Activated CD8-positive, alpha-beta memory T cell treated with anti-CD3 and anti-CD28 coated beads, Interleukin-2, amount 50 U/mL, for 24 hours (primary cell): ENCODE measurements around the gene ELMOD1.
"Not testable (repeated sequence)": the region's sequence is repeated elsewhere in the genome, so short reads cannot be mapped to it uniquely, and the experiment has no call there.

Experiments
- DNase-seq: peaks from one replicate; pipeline ENCODE4 v3.0.0-alpha.2; 2020; ENCODE audit errors: extremely low read depth

ELMOD1 gene

DNA sequence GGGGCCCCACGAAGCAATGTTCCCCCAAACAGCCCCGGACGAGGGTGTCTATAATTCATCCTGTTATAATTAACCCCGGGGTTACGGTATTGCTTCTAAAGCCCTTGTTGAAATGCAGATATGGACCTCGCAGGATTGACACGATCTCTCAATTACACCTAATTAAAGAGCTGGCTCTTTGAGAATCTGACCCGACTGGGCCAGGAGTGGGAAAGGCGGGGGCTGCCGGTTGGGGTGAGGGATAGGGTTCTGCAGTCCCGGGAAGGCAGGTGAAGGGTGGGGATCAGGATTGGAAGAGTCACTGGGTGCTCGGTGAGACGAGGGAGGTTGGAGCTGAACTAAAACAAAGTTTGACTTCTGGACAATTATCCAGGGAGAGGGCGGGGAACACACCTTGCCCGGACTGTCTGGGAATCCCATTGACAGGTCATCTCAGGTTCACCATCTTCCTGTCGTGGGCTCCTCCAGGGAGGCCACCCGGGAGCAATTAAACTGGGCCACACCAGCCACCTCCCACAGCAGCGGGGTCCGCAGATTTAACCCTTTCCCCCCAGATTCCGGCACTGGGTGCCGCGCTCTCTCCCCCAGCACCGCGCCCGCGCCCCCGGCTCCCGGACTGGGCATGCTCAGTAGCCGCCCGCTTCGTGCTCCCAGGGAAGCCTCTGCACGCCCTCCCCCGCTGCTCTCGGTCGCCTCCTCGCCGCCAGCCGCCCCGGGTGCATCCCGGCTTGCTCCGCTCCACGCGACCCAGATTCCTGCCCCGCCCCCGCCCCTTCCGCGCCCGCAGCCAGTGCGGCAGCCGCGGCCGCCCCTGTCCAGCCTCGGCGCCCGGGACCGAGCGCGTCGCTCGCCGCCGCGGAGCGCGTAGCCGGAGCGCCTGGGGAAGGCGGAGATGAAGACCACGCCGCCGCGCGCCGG lies at the start of gene ELMOD1:
ELMOD1 (plus strand) TSS at position 688 of the 918 bp plus-strand sequence. CDS start 27,043 bp downstream, outside the sequence.
- DNase-seq, result no peak

DNA sequence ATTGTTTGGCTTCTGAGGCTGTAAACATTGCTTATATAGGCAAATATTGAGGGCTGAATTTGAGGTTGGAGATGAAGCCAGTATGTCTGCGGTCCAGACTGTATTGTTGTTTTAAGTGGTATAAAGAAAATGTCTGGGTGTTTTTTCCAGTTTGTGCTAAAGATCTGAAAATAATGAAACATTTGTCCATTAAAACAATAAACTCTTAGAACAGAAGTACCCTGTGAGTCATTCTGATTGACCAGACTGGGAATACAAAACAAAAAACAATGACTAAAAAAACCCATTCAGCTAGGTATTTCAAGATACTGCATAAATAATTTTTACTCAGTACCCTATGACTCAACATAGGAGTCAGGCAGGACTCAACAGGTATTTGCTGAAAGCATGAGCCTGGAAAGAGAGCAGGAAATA lies 45.8 kb upstream of the ELMOD1 start:
- DNase-seq, result no peak

DNA sequence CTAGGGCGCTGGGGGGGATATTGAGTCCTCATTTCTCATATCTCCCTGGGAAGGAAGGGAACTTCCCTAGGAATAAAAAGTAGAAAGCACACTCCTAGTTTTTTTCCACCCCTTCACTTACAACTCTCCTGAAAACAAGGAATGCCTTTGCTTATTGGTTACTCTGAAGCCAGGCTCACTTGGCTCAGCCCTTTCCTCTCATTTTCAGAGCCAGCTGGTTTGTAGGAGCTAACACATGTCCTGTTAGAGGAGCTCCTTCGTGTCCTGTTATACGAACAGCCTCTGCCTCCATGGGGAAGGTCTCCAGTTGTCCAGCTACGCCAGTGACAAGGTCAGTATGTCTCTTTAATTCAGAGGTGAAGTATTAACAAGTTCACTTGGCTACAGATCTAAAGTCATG lies 43.0 kb upstream of the ELMOD1 start:
- DNase-seq, result no peak

DNA sequence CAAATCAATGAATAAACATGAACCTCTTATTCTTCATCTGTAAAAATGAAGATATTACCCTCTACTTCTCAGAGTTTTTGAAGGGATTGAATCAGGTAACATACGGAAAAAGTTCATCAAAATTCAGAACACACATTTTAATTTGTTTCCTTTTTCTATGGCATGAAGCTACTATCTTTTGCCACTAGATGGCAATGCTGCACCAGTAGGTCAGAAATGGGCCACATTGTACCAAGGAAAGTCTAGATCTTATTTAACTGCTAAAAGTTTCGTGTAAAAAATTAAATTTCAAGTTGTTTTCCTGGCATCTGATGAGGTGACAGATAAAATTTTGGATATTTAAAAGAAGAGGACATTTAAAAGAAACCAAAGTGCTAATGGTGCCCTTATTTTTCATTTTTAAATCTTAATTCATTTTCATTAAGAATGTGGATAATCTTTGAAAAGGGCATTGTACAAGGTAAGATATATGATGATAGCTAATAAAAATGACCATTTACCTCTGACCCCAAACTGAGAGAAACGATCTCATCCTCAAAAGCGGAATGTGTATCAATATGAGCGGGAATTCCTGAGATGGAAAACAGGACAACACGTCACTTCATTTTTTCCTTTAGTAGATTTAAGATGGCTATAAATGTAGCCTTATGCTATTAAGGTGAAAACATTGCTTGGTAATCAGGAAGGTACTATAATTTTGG lies 41.5 kb upstream of the ELMOD1 start:
- DNase-seq, result no peak

DNA sequence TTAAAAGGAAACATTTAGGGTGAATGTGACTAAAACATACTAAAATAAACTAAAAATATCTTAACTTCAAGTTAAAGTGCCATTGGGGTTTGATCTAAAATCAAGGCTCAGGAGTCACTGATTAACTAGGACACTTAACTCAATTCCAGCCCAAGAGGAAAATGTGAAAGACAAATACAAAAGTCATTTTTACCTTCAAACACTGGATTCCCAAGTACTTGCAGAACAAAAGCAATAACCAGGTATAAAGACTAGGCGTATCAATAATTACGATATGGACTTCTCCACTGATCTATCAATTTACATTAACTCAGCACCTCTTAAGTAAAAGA lies 41.0 kb upstream of the ELMOD1 start:
- DNase-seq, result no peak

DNA sequence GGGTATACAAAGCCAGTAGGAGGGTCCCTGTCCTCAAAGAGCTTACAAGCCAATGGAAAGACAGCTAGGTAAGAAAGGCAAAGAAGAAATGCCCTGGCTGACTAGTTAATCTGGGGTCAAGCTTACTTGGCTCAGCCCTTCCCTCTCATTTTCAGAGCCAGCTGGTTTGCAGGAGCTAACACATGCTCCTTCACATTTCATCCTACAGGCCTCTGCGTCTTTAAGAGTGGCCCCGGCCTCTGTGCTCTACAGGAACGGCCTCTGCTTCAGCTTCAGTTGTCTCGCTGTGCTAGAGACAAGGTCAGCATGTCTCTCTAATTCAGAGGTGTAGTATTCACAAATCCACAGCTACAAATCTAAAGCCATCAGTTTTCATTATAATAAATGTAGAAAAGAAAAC lies 40.6 kb upstream of the ELMOD1 start:
- no peak for DNase-seq

DNA sequence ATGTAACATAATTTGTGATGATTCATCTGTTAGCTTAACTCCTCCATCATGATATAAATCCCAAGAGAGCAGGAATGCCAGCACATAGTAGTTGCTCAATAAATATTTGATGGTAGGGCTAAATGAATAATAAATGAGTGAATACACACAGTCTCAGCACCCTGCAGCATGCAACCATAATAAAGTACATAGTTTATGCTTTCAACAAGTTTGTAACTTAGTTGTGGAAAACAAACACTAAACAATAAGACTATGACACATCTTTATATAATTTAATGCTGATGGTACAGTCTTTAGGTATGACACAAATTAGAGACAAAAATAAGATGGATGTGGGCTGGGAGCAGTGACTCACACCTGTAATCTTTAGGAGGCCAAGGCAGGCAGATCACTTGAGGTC lies 29.3 kb upstream of the ELMOD1 start:
- DNase-seq, result no peak

DNA sequence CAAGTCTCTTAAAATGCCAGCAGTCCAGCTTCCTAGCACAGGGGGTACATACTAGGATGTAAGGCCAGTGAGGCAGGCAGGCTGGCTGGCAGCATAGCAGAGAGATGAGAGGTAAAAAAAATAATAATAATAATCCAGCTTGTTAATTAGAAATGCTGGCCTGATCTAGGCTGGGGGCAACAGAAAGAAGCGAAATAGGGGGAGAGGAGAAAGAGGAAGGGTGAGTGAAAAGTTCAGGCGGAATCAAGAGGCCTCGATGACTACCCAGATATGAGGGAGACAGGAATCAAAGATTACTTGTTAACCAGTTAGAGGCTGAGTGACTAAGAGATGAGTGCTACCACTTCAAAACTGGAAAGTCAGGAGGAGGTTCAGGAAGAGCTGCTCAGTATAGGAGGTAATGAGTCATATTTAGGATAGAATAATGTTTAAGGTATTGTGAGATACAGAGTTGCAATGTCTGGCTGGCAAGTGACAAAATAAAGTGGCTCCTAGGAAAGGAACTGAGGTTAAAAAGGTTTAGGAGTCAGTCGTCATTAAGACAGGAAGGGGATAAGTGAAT lies 28.2 kb upstream of the ELMOD1 start:
- no peak for DNase-seq

DNA sequence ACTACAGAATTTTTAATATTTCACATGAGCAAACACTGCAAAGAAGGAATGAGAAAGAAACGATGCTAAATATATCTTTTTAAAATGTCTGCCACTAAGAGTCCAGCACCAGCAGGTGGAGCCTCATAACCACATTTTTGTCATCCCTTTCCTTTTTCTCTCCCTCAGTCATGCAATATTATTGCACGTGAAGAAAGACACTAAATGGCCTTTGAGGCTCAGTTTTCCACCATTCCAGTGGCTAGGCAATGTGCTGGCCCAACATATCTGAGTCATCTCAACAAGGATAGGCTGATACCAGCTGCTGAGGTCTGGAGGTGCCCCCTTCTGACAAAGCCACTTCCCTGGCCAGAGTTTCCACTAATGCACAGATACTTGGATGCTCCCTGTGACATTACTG lies 27.2 kb upstream of the ELMOD1 start:
- DNase-seq, result no peak

DNA sequence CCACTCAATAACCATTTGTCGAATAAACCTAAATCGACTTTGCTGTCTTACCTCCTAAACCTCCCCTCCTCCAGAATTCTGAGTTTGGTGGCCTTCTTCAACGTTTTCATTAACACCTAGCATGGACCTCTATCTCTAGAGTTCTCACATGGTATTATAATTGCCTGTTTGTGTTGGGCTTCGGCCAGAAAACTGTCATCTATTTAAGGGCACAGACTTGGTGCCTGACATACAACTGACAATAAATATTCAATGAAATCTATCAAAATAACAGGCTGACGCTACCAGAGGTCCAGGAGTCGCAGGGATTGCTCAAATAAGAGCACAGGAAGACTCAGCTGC lies 26.1 kb upstream of the ELMOD1 start:
- DNase-seq, result no peak

DNA sequence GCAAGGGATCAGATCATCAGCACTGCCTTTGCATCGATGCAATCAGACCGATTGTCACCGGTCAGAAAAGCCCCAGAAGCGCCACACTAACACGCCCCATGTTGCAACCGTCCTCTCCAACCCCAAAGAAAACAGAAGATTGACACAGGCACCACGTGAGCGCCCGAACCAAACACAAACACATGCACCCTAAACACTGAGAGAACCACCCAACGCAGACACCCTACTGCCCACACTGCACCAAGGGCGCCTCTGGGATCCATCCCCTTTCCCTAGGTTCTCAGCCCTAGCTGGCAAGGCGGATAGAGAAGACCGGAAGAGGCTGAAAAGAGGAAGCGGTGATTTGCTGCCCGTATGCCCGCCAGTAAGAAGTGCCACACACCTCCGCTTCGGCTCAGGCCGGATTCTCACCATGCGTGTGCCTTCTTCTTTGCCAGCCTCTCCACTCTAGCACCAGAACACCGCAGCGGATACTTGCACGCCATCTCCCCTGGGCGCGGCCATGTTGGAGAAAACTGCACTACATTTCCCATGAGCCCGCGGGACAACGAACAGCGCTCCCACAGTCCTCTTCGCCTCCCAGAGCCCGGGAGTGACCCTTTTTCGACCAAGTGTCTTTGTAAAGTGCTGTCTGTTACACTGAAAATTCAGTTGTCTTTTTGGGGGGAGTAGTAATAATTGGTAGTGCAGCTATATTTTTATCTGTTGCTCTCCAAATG lies 25.6 kb upstream of the ELMOD1 start, which contains the start of gene ALKBH8:
ALKBH8 (minus strand) TSS at position 517 of the 719 bp plus-strand sequence. CDS start 4,842 bp downstream, outside the sequence.
- DNase-seq, result peak; percentile 47

DNA sequence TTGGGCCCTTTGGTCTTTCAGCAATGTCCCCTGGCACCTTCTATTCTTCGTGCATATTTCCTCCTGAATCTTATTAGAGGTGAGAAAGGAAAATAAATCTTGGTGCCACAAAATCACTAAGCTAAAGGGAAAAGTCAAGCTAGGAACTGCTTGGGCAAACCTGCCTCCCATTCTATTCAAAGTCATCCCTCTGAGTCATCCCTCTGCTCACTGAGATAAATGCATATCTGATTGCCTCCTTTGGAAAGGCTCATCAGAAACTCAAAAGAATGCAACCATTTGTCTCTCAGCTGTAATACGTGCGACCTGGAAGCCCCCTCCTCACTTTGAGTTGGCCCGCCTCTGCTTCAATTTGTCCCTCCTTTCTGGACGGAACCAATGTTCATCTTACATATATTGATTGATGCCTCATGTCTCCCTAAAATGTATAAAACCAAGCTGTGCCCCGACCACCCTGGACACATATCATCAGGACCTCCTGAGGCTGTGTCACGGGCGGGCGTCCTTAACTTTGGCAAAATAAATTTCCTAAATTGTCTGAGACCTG lies 24.9 kb upstream of the ELMOD1 start:
- DNase-seq, result not testable (repeated sequence)

DNA sequence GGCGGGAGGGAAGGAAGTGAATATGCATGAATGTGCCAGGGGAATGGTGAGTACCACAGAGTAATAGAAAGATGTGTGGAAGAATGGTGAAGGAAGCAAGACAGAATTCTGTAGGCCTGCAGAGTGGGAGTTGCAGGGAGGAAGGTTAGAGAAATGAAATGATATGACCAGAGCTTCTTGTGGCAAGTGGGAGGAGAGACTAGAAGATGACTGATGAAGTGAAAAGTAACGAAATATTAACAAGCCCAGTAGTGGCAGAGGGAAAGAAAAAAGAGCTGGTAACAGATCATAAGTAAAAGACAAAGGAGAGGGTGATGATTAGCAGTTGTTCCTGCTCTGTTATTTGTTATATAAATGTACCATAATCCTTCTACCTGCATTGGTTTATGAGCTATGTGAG lies 24.4 kb upstream of the ELMOD1 start:
- no peak for DNase-seq

DNA sequence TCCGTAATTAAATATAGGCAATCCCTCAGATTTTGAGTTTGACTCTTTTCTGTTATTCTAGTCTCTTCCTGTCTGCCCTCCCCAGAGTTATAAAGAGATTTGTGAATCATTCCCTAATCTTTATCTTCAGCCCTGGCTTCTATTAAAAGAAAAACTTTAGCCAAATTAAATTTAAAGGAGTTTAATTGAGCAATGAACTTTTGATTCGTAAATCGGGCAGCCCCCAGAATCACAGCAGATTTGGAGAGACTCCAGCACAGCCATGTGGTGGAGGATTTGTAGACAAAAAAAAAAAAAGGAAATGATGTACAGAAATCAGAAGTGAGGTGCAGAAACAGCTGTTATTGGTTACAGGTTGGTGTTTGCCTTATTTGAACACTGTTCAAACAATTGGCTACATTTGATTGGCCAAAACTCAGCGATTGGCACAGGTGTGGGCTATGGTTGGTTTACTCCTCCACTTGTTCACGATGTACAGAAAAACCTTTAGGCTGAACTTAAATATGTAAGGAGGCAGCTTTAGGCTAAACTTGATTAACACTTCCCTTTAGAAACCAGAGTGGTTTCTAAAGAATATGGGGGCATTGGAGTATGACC lies 23.1 kb upstream of the ELMOD1 start:
- no peak for DNase-seq

DNA sequence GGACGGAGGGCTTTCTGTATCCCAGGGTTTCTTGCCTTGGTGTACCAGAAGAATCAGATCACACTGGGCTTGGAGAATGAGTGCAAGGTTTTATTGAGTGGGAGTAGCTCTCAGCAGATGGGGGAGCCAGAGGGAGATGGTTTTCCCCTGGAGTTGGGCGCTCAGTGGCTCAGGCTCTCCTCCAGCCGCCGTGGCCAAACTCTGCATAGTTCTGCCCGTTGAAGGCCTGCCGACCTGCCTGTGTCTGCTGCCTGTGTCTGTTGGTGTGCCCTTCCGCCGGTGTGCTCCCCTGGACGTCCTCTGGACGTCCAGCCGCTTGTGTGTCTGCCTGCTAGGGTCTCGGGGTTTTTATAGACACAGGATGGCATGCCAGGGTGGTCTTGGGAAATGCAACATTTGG lies 20.9 kb upstream of the ELMOD1 start:
- DNase-seq, result no peak

DNA sequence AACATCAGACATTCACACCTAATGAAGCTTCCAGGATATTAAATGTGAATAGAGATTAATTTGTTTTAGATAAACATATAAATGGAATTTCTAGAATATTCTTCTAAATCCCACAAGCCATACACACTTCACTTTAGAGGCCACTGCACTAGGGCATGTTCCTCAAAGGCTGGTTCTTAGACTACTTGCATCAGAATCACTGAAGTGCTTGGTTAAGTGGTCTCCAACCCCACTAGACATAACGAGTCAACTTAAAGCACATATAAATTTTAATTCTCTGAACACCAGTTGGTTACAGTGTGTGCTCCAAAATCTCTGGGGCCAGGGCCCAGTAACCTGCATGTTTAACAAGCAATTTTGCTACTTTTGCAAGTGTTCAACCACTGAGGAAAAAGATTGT lies 17.5 kb upstream of the ELMOD1 start:
- no peak for DNase-seq

DNA sequence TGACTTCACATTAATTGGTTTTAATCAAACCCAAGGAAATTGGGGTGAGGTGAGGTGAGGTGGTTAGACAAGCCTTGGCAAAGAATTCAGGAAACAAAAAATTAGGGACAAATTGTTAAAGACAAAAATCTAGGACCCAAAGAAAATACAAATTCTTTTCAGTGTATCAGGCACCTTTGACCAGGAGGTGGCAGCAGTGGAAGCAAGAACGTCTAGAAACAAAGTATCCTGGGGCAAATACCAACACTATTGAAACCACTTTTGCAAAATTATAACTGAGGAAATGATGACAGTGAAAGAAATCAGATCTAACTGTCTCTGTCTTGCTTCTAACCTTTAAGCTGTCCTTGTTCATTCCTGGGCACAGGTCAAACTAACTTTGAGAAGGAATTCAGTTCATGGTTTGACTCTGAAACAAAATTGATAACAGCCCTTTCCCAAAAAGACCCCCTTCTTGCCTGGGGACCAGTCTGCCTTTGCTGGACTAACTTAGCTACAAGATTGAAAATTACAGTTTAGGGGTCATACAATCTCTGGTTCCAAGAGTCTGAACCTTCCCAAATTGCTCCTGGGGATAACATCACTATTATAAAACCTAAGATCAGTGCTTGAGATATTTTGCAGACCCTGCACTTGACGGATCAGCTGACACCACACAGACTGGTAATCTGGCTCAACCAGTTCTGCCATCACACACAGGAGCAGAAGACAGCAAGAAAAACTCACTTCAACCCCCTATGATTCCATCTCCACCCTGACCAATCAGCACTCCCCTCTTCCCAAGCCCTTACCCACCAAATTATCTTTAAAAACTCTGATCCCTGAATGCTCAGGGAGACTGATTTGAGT lies 14.2 kb upstream of the ELMOD1 start:
- DNase-seq, result not testable (repeated sequence)

DNA sequence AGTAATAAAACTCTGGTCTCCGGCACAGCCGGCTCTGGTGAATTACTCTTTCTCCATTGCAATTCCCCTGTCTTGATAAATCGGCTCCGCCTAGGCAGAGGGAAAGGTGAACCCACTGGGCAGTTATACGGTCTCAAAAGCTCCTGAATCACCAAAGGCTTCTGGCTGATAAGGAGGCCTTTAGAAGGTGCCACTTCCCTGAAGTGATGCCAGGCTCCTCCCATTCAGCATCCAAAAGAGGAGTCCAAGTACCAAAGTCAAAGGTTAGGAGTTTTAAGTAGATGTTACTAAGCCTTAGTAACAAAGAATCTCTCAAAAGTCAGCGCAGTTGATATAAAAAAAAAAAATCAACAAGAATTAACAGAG lies 13.6 kb upstream of the ELMOD1 start:
- no peak for DNase-seq

DNA sequence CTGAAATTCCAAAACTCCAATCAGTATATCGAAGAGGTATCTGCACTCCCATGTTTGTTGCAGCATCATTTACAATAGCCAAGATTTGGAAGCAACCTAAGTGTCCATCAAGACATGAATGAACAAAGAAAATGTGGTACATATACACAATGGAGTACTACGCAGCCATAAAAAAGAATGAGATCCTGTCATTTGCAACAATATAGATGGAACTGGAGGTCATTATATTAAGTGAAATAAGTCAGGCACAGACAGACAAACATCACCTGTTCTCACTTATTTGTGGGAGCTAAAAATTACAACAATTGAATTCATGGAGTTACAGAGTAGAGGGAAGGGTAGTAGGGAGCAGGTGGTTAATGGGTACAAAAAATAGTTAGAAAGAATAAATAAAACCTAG lies 11.8 kb upstream of the ELMOD1 start:
- DNase-seq, result not testable (repeated sequence)

DNA sequence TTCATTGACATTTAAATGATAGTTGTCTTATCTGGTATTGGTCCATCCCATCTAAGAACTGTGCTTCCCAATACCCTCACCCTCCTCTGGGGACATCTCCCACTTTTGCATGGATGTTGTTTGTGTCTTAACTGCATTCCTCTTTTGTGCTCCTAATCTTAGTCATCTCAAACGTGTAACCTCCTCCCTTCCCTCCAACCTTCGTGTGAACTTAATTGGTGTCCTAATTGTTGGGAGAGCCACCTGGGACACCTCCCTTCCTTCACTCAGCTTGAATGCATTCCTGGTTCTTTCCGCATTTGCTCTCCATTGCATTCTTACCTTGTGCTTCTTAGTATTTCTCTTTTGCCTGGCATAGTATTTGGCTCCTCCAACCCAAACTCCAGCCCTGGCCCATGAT lies 9.8 kb upstream of the ELMOD1 start:
- no peak for DNase-seq
